Measurements from ENCODE around the gene CSNK2A1. TPM values are rescaled to one million over a fixed set of nuclear protein-coding genes. Genes with fewer than 3 reads are reported as not detected.

CSNK2A1 gene
- total and polyA plus RNA-seq, 2 experiments from 2014 or later, result 85.1 to 244 TPM

DNA sequence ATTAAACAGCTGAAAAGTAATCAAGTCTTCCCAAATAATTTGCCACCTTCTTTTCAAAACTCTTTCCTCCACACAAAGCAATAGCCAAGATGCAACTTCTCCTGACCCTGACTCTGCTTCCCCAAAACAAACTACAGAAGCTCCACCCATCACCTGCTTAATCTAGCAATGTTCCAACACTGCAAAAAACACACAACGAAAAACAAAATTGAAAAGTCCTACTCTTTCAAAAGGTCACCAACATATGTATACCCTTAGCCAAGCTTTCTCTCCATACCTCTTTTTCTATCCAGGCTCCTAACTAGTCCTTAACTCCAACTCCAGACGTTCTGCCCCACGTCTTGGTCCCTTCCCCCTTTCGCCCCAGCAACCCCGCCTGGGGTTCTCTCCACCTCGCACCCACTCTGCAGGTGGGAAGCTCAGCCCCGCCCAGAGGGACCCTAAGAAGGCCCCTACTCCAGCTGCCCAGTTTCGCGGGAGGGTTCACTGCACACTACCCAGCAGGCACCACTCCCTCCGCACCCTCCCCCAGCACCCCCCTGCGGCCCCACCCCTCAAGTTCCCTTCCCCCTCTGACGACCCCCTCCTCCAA, 717 bp downstream of the CSNK2A1 start (continued):
- TF ChIP-seq, protein P1, sequence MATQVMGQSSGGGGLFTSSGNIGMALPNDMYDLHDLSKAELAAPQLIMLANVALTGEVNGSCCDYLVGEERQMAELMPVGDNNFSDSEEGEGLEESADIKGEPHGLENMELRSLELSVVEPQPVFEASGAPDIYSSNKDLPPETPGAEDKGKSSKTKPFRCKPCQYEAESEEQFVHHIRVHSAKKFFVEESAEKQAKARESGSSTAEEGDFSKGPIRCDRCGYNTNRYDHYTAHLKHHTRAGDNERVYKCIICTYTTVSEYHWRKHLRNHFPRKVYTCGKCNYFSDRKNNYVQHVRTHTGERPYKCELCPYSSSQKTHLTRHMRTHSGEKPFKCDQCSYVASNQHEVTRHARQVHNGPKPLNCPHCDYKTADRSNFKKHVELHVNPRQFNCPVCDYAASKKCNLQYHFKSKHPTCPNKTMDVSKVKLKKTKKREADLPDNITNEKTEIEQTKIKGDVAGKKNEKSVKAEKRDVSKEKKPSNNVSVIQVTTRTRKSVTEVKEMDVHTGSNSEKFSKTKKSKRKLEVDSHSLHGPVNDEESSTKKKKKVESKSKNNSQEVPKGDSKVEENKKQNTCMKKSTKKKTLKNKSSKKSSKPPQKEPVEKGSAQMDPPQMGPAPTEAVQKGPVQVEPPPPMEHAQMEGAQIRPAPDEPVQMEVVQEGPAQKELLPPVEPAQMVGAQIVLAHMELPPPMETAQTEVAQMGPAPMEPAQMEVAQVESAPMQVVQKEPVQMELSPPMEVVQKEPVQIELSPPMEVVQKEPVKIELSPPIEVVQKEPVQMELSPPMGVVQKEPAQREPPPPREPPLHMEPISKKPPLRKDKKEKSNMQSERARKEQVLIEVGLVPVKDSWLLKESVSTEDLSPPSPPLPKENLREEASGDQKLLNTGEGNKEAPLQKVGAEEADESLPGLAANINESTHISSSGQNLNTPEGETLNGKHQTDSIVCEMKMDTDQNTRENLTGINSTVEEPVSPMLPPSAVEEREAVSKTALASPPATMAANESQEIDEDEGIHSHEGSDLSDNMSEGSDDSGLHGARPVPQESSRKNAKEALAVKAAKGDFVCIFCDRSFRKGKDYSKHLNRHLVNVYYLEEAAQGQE (IDR thresholded peaks at IDR 0.05; ENCODE audit: unreplicated experiment), result no peak
- TF ChIP-seq POLR2AphosphoS5 (IDR thresholded peaks at IDR 0.05; ENCODE audit: low read depth), result no peak
- no peak for TF ChIP-seq NANOG (IDR thresholded peaks at IDR 0.05; ENCODE audit: borderline replicate concordance)
- TF ChIP-seq EZH2 (IDR thresholded peaks at IDR 0.05; ENCODE audit: low read depth, unreplicated experiment), result no peak
- TF ChIP-seq ZNF114 (CRISPR knock-in tag; IDR thresholded peaks at IDR 0.05), result no peak
- TF ChIP-seq CREB1 (CRISPR knock-in tag; IDR thresholded peaks at IDR 0.05; ENCODE audit: low read depth), result no peak

DNA sequence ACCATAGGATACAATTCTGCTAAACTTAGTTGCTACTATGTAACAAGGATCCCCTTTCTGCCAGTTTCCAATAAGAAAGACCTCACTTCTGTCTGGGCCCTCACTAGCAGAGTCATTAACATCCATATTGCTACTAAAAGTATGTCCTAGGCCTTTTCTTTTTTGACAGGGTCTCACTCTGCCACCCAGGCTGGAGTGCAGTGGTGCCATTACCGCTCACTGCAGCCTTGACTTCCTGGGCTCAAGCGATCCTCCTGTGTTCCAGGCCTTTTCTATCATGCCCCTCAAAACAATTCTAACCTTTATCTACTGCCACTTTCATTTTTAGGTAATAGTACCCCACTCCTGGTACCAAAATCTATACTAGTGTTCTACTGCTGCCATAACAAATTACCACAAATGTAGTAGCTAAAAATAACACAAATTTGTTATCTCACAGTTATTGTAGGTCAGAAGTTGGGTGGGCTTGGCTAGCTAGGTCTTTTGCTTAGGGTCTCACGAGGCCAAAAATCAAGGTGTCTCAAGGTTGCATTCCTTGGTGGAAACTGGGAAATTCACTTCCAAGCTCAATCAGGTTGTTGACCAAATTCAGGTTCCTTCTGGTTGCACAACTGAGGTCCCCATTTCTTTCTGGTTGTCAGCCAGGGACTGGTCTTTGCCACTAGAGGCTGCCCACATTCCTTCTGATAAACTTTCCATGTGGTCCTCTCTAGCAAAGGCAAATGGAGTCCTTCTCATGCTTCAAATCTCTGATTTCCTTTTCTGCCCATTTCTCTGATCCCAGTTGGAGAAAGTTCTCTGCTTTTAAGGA, 3.0 kb downstream of the CSNK2A1 start:
- peak overlapping the region; percentile 9; the same call in 1 of the 2 replicates for H3K27ac ChIP-seq (ENCODE audit: low read depth)

More for the DNA sequence above, 3.0 kb downstream of the CSNK2A1 start:
- Histone ChIP-seq H3K27me3 (ENCODE audit: insufficient read depth) (peaks cover 6% of the 10 kb centered on the region; the same call in 1 of the 2 replicates), H4K20me1 (replicated peaks; ENCODE audit: insufficient read depth) (peaks cover 71% of the 10 kb centered on the region), H3K4me1 (ENCODE audit: insufficient read depth) (peaks cover 52% of the 10 kb centered on the region), H2AFZ (no peak overlapping the region), H3K9me2 (ENCODE audit: insufficient read depth) (no peaks in the 10 kb centered on the region), H3K36me3 (ENCODE audit: insufficient read depth) (no peaks in the 10 kb centered on the region), H3K4me3 (peak overlapping the region; percentile 98), H3K4me2 (peak overlapping the region; percentile 92), H3F3A (replicated peaks; ENCODE audit: low read depth) (no peaks in the 10 kb centered on the region), H3K79me2 (replicated peaks; ENCODE audit: insufficient read depth) (peaks cover 79% of the 10 kb centered on the region)
- H3K4me3 Mint-ChIP-seq, result peak overlapping the region; percentile 31
- H3K9me3 Mint-ChIP-seq, result peaks cover 3% of the 10 kb centered on the region; the same call in 1 of the 3 replicates
- DNase-seq (ENCODE audit: low spot score) (peak; percentile 35), ATAC-seq (no peak)
- TF ChIP-seq, protein P2, sequence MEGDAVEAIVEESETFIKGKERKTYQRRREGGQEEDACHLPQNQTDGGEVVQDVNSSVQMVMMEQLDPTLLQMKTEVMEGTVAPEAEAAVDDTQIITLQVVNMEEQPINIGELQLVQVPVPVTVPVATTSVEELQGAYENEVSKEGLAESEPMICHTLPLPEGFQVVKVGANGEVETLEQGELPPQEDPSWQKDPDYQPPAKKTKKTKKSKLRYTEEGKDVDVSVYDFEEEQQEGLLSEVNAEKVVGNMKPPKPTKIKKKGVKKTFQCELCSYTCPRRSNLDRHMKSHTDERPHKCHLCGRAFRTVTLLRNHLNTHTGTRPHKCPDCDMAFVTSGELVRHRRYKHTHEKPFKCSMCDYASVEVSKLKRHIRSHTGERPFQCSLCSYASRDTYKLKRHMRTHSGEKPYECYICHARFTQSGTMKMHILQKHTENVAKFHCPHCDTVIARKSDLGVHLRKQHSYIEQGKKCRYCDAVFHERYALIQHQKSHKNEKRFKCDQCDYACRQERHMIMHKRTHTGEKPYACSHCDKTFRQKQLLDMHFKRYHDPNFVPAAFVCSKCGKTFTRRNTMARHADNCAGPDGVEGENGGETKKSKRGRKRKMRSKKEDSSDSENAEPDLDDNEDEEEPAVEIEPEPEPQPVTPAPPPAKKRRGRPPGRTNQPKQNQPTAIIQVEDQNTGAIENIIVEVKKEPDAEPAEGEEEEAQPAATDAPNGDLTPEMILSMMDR (conservative IDR thresholded peaks at IDR 0.05; ENCODE audit: low read depth in 2 of 2), result peak in 1 of 2 experiments; percentile 27; a peak in 3 of 4 replicates
- TF ChIP-seq NANOG (IDR thresholded peaks at IDR 0.05; ENCODE audit: borderline replicate concordance), result no peak
- H3K4me1 Mint-ChIP-seq, result peaks cover 72% of the 10 kb centered on the region
- H3K27me3 Mint-ChIP-seq (ENCODE audit: insufficient read depth, low read depth, poor library complexity), result peaks cover 5% of the 10 kb centered on the region
- H3K27ac Mint-ChIP-seq, result no peak overlapping the region
- H3K36me3 Mint-ChIP-seq (ENCODE audit: low read depth), result peaks cover 28% of the 10 kb centered on the region
